K562 (cell line): Measurements from ENCODE around the gene SEZ6. TPM values are rescaled to one million over a fixed set of nuclear protein-coding genes. Genes with fewer than 3 reads are reported as not detected.

ENCODE experiments used
- ARHGAP35 ChIP-seq: fragments of 450-650 bp; IDR thresholded peaks from 2 replicates; pipeline ENCODE4 v1.6.1; 2018; ENCODE audit not compliant: partially characterized antibody
- BRD4 ChIP-seq: fragments of 200-600 bp; sonication (generic); IDR thresholded peaks from 2 replicates; pipeline ENCODE4 v1.6.1; 2017; ENCODE audit warnings: inconsistent platforms
- BRD9 ChIP-seq: fragments of 450-650 bp; IDR thresholded peaks from 2 replicates; pipeline ENCODE4 v1.6.1; 2018; ENCODE audit warnings: low read depth; ENCODE audit not compliant: partially characterized antibody
- FOXA3 ChIP-seq, 2 experiments: fragments of 450-650 bp in 1 of 2; sonication (generic) in 1 of 2; formaldehyde crosslinking; IDR thresholded peaks in 1 of 2; conservative IDR thresholded peaks in 1 of 2; 2 replicates each; pipeline versions ENCODE4 v1.4.0 to v1.8.0; 2020 to 2022; ENCODE audit warnings: mild to moderate bottlenecking in 2 of 2, missing genetic modification reagents in 1 of 2
- FUS ChIP-seq: fragments of 200-400 bp; formaldehyde crosslinking; optimal IDR thresholded peaks from 2 replicates; pipeline ENCODE3; 2017; ENCODE audit warnings: low read depth, low read length
- MBD2 ChIP-seq: sonication (generic); IDR thresholded peaks from 2 replicates; pipeline ENCODE4 v1.6.1; 2016; ENCODE audit warnings: low read depth, borderline replicate concordance
- MEF2D ChIP-seq: conservative IDR thresholded peaks from 2 replicates; pipeline ENCODE4 v1.6.1; 2016; ENCODE audit warnings: low read depth, missing genetic modification characterization, missing compliant biosample characterization
- TAF9B ChIP-seq: fragments of 450-650 bp; IDR thresholded peaks from 2 replicates; pipeline ENCODE4 v1.6.1; 2018; ENCODE audit warnings: mild to moderate bottlenecking; ENCODE audit not compliant: partially characterized antibody
- ZBTB17 ChIP-seq: fragments of 450-650 bp; formaldehyde crosslinking; IDR thresholded peaks from 2 replicates; pipeline ENCODE4 v1.4.0; 2020; ENCODE audit warnings: mild to moderate bottlenecking
- ZC3H8 ChIP-seq: fragments of 450-650 bp; IDR thresholded peaks from 2 replicates; pipeline ENCODE4 v1.6.1; 2017
- ZNF12 ChIP-seq: sonication (generic); formaldehyde crosslinking; IDR thresholded peaks from 2 replicates; pipeline ENCODE4 v1.4.0; 2020; ENCODE audit warnings: mild to moderate bottlenecking, missing genetic modification reagents
- ZNF165 ChIP-seq: fragments of 250-450 bp; sonication (Bioruptor Pico); IDR thresholded peaks from 2 replicates; pipeline ENCODE4 v1.4.0; 2020; ENCODE audit warnings: borderline replicate concordance
- ZNF3 ChIP-seq: fragments of 250-450 bp; sonication (Bioruptor Pico); IDR thresholded peaks from 2 replicates; pipeline ENCODE4 v1.5.0; 2021; ENCODE audit warnings: mild to moderate bottlenecking, moderate library complexity
- ZSCAN32 ChIP-seq: fragments of 450-650 bp; formaldehyde crosslinking; IDR thresholded peaks from 2 replicates; pipeline ENCODE4 v1.4.0; 2020; ENCODE audit warnings: mild to moderate bottlenecking, moderate library complexity
- polyA plus RNA-seq, 8 experiments: library from polyadenylated mRNA; depleted of rRNA in 4 of 8; stranded (reverse) in 5 of 8; unstranded in 3 of 8; fragments of >200 nt; fragmentation: Nextera tagmentation in 2 of 8; fragmentation: Illumina TruSeq in 1 of 8; extraction: Ambion mirVana in 2 of 8; extraction: Trizol in 1 of 8; gene quantifications; 2 replicates each; pipeline versions ENCODE4 v1.2.1 to v1.2.3, GENCODE V29; 2011 to 2014; ENCODE audit warnings: inconsistent platforms in 1 of 8, missing spikeins in 1 of 8
- total RNA-seq, 7 experiments: library from RNA; depleted of rRNA in 6 of 7; stranded (reverse); fragments of >200 nt in 6 of 7; fragmentation: Illumina TruSeq in 2 of 7; extraction: Trizol in 2 of 7; gene quantifications; 2 replicates each; pipeline versions ENCODE4 v1.2.1 to v1.2.3, GENCODE V29; 2011 to 2021; ENCODE audit warnings: low replicate concordance in 1 of 7
- TF ChIP-seq, protein P1 (sequence below): sonication (generic); formaldehyde crosslinking; IDR thresholded peaks from 2 replicates; pipeline ENCODE4 v1.8.1; 2023; ENCODE audit warnings: missing genetic modification reagents, mild to moderate bottlenecking, borderline replicate concordance
- TF ChIP-seq, protein P2 (sequence below): fragments of 250-450 bp; sonication (Bioruptor Pico); IDR thresholded peaks from 2 replicates; pipeline ENCODE4 v1.4.0; 2020; ENCODE audit warnings: mild to moderate bottlenecking, moderate library complexity
- TF ChIP-seq, protein P3 (sequence below): fragments of 250-450 bp; sonication (Bioruptor Pico); IDR thresholded peaks from 2 replicates; pipeline ENCODE4 v1.5.0; 2021
- TF ChIP-seq, protein P4 (sequence below): sonication (generic); formaldehyde crosslinking; IDR thresholded peaks from 2 replicates; pipeline ENCODE4 v1.8.0; 2022; ENCODE audit warnings: missing genetic modification reagents, mild to moderate bottlenecking, borderline replicate concordance
- TF ChIP-seq, protein P5 (sequence below): sonication (generic); formaldehyde crosslinking; IDR thresholded peaks from 2 replicates; pipeline ENCODE4 v1.9.0; 2022; ENCODE audit warnings: mild to moderate bottlenecking, missing genetic modification reagents

Gene SEZ6
- total and polyA plus RNA-seq, 9 of the 15 experiments (the other 6 are each of a cell fraction or from before 2014, with no cell fraction given) = not detected

DNA sequence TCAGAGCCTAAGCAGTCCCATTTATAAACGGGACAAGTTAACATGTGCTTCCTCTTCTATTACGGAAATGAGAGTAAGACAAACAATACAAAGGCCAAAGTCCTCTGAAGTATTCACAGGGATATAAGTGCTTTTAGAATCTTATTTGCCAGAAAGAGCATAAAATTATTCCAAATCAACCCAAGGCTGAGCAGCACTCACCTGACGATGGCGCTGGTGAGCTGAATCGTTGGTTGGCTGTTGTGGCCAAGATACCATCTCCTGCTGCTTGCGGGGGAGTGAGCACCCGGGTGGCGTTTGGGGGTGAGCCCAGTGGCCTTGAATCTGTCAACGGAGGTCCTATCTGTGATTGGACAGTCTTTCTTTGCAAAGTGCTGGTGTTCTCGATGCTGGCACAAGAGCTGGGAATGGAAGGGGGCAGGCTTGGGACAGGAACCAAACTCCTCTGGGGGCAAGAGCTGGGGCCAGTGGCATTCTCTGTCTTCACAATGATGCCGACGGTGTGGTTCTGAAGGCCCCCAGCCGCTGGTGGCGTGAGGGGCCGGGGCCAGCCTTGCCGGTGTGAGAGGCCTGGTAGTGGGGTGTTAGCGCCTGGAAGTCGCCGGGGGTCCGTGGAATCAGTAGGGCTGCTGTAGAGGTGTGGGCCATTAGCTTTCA is 93.4 kb downstream of the SEZ6 start (continued):
- TF ChIP-seq, protein P1, sequence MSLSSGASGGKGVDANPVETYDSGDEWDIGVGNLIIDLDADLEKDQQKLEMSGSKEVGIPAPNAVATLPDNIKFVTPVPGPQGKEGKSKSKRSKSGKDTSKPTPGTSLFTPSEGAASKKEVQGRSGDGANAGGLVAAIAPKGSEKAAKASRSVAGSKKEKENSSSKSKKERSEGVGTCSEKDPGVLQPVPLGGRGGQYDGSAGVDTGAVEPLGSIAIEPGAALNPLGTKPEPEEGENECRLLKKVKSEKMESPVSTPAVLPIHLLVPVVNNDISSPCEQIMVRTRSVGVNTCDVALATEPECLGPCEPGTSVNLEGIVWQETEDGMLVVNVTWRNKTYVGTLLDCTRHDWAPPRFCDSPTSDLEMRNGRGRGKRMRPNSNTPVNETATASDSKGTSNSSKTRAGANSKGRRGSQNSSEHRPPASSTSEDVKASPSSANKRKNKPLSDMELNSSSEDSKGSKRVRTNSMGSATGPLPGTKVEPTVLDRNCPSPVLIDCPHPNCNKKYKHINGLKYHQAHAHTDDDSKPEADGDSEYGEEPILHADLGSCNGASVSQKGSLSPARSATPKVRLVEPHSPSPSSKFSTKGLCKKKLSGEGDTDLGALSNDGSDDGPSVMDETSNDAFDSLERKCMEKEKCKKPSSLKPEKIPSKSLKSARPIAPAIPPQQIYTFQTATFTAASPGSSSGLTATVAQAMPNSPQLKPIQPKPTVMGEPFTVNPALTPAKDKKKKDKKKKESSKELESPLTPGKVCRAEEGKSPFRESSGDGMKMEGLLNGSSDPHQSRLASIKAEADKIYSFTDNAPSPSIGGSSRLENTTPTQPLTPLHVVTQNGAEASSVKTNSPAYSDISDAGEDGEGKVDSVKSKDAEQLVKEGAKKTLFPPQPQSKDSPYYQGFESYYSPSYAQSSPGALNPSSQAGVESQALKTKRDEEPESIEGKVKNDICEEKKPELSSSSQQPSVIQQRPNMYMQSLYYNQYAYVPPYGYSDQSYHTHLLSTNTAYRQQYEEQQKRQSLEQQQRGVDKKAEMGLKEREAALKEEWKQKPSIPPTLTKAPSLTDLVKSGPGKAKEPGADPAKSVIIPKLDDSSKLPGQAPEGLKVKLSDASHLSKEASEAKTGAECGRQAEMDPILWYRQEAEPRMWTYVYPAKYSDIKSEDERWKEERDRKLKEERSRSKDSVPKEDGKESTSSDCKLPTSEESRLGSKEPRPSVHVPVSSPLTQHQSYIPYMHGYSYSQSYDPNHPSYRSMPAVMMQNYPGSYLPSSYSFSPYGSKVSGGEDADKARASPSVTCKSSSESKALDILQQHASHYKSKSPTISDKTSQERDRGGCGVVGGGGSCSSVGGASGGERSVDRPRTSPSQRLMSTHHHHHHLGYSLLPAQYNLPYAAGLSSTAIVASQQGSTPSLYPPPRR (CRISPR knock-in tag) = no peak
- no peak for TF ChIP-seq ZNF3 (CRISPR knock-in tag)
- TF ChIP-seq MEF2D (tag) = no peak
- TF ChIP-seq, protein P2, sequence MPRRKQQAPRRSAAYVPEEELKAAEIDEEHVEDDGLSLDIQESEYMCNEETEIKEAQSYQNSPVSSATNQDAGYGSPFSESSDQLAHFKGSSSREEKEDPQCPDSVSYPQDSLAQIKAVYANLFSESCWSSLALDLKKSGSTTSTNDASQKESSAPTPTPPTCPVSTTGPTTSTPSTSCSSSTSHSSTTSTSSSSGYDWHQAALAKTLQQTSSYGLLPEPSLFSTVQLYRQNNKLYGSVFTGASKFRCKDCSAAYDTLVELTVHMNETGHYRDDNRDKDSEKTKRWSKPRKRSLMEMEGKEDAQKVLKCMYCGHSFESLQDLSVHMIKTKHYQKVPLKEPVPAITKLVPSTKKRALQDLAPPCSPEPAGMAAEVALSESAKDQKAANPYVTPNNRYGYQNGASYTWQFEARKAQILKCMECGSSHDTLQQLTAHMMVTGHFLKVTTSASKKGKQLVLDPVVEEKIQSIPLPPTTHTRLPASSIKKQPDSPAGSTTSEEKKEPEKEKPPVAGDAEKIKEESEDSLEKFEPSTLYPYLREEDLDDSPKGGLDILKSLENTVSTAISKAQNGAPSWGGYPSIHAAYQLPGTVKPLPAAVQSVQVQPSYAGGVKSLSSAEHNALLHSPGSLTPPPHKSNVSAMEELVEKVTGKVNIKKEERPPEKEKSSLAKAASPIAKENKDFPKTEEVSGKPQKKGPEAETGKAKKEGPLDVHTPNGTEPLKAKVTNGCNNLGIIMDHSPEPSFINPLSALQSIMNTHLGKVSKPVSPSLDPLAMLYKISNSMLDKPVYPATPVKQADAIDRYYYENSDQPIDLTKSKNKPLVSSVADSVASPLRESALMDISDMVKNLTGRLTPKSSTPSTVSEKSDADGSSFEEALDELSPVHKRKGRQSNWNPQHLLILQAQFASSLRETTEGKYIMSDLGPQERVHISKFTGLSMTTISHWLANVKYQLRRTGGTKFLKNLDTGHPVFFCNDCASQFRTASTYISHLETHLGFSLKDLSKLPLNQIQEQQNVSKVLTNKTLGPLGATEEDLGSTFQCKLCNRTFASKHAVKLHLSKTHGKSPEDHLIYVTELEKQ (CRISPR knock-in tag) = no peak
- TF ChIP-seq, protein P3, sequence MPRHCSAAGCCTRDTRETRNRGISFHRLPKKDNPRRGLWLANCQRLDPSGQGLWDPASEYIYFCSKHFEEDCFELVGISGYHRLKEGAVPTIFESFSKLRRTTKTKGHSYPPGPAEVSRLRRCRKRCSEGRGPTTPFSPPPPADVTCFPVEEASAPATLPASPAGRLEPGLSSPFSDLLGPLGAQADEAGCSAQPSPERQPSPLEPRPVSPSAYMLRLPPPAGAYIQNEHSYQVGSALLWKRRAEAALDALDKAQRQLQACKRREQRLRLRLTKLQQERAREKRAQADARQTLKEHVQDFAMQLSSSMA (CRISPR knock-in tag) = no peak
- no peak for TF ChIP-seq ZSCAN32
- TF ChIP-seq FUS = no peak
- no peak for TF ChIP-seq ZBTB17
- TF ChIP-seq ZNF12 (CRISPR knock-in tag) = no peak
- no peak for TF ChIP-seq BRD9
- no peak for TF ChIP-seq ZC3H8
- 0 out of 2 replicates have a peak, but pooled peaks have one; percentile 50 for TF ChIP-seq MBD2
- no peak for TF ChIP-seq BRD4
- TF ChIP-seq TAF9B = no peak
- TF ChIP-seq ZNF165 (CRISPR knock-in tag) = no peak
- 0 out of 4 replicates have a peak, but pooled peaks of 1 of the 2 experiments have one; percentile 55 for TF ChIP-seq FOXA3 (CRISPR knock-in tag; conservative IDR thresholded peaks at IDR 0.05 in 1 of 2, IDR thresholded peaks at IDR 0.05 in 1 of 2)
- TF ChIP-seq, protein P4, sequence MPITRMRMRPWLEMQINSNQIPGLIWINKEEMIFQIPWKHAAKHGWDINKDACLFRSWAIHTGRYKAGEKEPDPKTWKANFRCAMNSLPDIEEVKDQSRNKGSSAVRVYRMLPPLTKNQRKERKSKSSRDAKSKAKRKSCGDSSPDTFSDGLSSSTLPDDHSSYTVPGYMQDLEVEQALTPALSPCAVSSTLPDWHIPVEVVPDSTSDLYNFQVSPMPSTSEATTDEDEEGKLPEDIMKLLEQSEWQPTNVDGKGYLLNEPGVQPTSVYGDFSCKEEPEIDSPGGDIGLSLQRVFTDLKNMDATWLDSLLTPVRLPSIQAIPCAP (CRISPR knock-in tag) = no peak
- TF ChIP-seq, protein P5, sequence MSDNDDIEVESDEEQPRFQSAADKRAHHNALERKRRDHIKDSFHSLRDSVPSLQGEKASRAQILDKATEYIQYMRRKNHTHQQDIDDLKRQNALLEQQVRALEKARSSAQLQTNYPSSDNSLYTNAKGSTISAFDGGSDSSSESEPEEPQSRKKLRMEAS (CRISPR knock-in tag) = peak; percentile 50; the same call in 1 of the 2 replicates
- TF ChIP-seq ARHGAP35 = no peak
